ENCODE results near the gene CCDC88C.
A peak's percentile ranks its signal among the peaks of the same experiment; 100 is the strongest.

Gene CCDC88C

GRCh38 chr14:91418387-91419043 is 895 bp upstream of the CCDC88C start:
- Histone ChIP-seq H3K4me2 (ENCODE audit: low read length) (peak overlapping the region; percentile 67), H3K27me3 (ENCODE audit: control insufficient read depth, insufficient read depth, low read length) (no peaks in the 10 kb centered on the region), H3K27ac (peak overlapping the region; percentile 61), H3K79me2 (peaks cover 3% of the 10 kb centered on the region), H3K4me3 (ENCODE audit: low read depth, low read length) (peak overlapping the region; percentile 7), H3K4me1 (peaks cover 19% of the 10 kb centered on the region), H3K9ac (no peak overlapping the region), H3K9me3 (ENCODE audit: control insufficient read depth, low read length) (no peaks in the 10 kb centered on the region), H3K36me3 (ENCODE audit: control insufficient read depth, insufficient read depth, low read length) (no peaks in the 10 kb centered on the region), H2AFZ (peak overlapping the region; percentile 92)
- peak; percentile 100 for TF ChIP-seq CTCF (IDR thresholded peaks at IDR 0.05)

GRCh38 chr14:91417983-91418386 is 365 bp upstream of the CCDC88C start:
- no peak overlapping the region for H3K9ac ChIP-seq
- H3K27ac ChIP-seq, result peak overlapping the region; percentile 61
- no peaks in the 10 kb centered on the region for H3K36me3 ChIP-seq (ENCODE audit: control insufficient read depth, insufficient read depth, low read length)
- H2AFZ ChIP-seq, result peak overlapping the region; percentile 92
- no peaks in the 10 kb centered on the region for H3K27me3 ChIP-seq (ENCODE audit: control insufficient read depth, insufficient read depth, low read length)
- H3K4me3 ChIP-seq (ENCODE audit: low read depth, low read length), result peak overlapping the region; percentile 7
- no peak for TF ChIP-seq CTCF (IDR thresholded peaks at IDR 0.05)
- H3K4me1 ChIP-seq, result peaks cover 24% of the 10 kb centered on the region
- peak overlapping the region; percentile 67 for H3K4me2 ChIP-seq (ENCODE audit: low read length)
- H3K9me3 ChIP-seq (ENCODE audit: control insufficient read depth, low read length), result no peaks in the 10 kb centered on the region
- peaks cover 7% of the 10 kb centered on the region for H3K79me2 ChIP-seq

DNA sequence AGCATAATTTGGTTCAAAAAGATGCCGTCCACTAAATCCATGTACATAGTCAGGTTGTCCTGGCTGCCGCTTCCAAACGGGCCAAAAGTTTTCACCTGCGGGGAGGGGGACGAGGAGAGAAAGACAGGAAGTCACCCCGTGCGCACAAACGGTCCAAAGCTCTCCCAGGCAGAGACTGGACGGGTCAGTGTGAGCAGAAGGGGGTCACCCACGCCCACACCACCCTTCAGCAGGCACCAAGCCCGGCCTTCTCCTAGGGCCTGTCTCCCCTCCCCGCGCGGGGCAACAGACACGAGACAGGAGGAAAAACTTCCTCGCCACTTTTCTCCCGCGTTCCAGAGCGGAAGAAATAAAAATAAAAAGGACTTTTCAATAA is 888 bp downstream of the CCDC88C start:
- H3K9me3 ChIP-seq (ENCODE audit: control insufficient read depth, low read length), result no peaks in the 10 kb centered on the region
- peaks cover 11% of the 10 kb centered on the region for H3K79me2 ChIP-seq
- no peak overlapping the region for H3K27ac ChIP-seq
- H3K9ac ChIP-seq, result no peak overlapping the region
- peak overlapping the region; percentile 75 for H2AFZ ChIP-seq
- no peaks in the 10 kb centered on the region for H3K36me3 ChIP-seq (ENCODE audit: control insufficient read depth, insufficient read depth, low read length)
- peak overlapping the region; percentile 71 for H3K4me2 ChIP-seq (ENCODE audit: low read length)
- no peak for TF ChIP-seq CTCF (IDR thresholded peaks at IDR 0.05)
- H3K4me1 ChIP-seq, result peaks cover 24% of the 10 kb centered on the region
- H3K27me3 ChIP-seq (ENCODE audit: control insufficient read depth, insufficient read depth, low read length), result no peaks in the 10 kb centered on the region
- H3K4me3 ChIP-seq (ENCODE audit: low read depth, low read length), result peak overlapping the region; percentile 70

- Histone ChIP-seq H3K9ac (no peak overlapping the region), H3K9me3 (ENCODE audit: control insufficient read depth, low read length) (no peaks in the 10 kb centered on the region), H2AFZ (peak overlapping the region; percentile 75), H3K4me2 (ENCODE audit: low read length) (peak overlapping the region; percentile 71), H3K27me3 (ENCODE audit: control insufficient read depth, insufficient read depth, low read length) (no peaks in the 10 kb centered on the region), H3K4me1 (peaks cover 24% of the 10 kb centered on the region), H3K79me2 (peaks cover 16% of the 10 kb centered on the region), H3K4me3 (ENCODE audit: low read depth, low read length) (peak overlapping the region; percentile 70), H3K36me3 (ENCODE audit: control insufficient read depth, insufficient read depth, low read length) (no peaks in the 10 kb centered on the region), H3K27ac (peak overlapping the region; percentile 13)
- TF ChIP-seq CTCF (IDR thresholded peaks at IDR 0.05), result no peak
Measured at GRCh38 chr14:91415794-91416743, 1.6 kb downstream of the CCDC88C start.

All from parathyroid adenoma (tissue), 2 donors.